Kidney epithelial cell (primary cell): ENCODE data around the gene BIRC7. TPM values are rescaled to one million over a fixed set of nuclear protein-coding genes. Genes with fewer than 3 reads are reported as not detected.

ENCODE experiments used
- DNase-seq: peaks from one replicate; pipeline ENCODE4 v3.0.0-alpha.2; 2010; ENCODE audit warnings: low read depth
- H3K27me3 ChIP-seq: 2 replicates; pipeline ENCODE4 v1.6.0; 2011; ENCODE audit warnings: low read length; ENCODE audit not compliant: control insufficient read depth, insufficient read depth
- H3K36me3 ChIP-seq: 2 replicates; pipeline ENCODE4 v1.5.1; 2011; ENCODE audit warnings: low read length; ENCODE audit not compliant: control insufficient read depth, insufficient read depth
- H3K4me3 ChIP-seq: 2 replicates; pipeline ENCODE4 v1.5.1; 2011; ENCODE audit warnings: low read depth, mild to moderate bottlenecking, control low read depth, low read length
- CTCF ChIP-seq: IDR thresholded peaks from 2 replicates; pipeline ENCODE4 v1.5.1; 2011; ENCODE audit warnings: mild to moderate bottlenecking, moderate library complexity, low read length, control low read depth, inconsistent platforms; ENCODE audit not compliant: insufficient read depth, poor library complexity, severe bottlenecking
- total RNA-seq: library from RNA; depleted of rRNA; stranded (reverse); fragments of >200 nt; gene quantifications from 2 replicates; pipeline ENCODE4 v1.2.3, GENCODE V29; 2015

The BIRC7 gene
- total RNA-seq, 1 donor from 2014 or later, result 12.8 TPM

GRCh38 chr20:63202021-63202420 is 33.7 kb upstream of the BIRC7 start:
- Histone ChIP-seq H3K27me3 (no peaks in the 10 kb centered on the region), H3K4me3 (no peak overlapping the region), H3K36me3 (peaks cover 2% of the 10 kb centered on the region)
- DNase-seq, result no peak
- no peak for TF ChIP-seq CTCF

GRCh38 chr20:63202811-63203526 is 32.7 kb upstream of the BIRC7 start:
- no peak overlapping the region for H3K4me3 ChIP-seq

GRCh38 chr20:63204362-63204761 is 31.3 kb upstream of the BIRC7 start:
- no peak for DNase-seq
- H3K36me3 ChIP-seq, result peaks cover 5% of the 10 kb centered on the region
- TF ChIP-seq CTCF, result no peak
- H3K4me3 ChIP-seq, result no peak overlapping the region
- H3K27me3 ChIP-seq, result no peaks in the 10 kb centered on the region

More at GRCh38 chr20:63202811-63203526, 32.7 kb upstream of the BIRC7 start:
- peaks cover 2% of the 10 kb centered on the region for H3K36me3 ChIP-seq
- no peak for TF ChIP-seq CTCF
- DNase-seq, result no peak
- no peaks in the 10 kb centered on the region for H3K27me3 ChIP-seq

- no peaks in the 10 kb centered on the region for H3K27me3 ChIP-seq
- H3K36me3 ChIP-seq, result peaks cover 6% of the 10 kb centered on the region
- DNase-seq, result no peak
- TF ChIP-seq CTCF, result no peak
- H3K4me3 ChIP-seq, result no peak overlapping the region
These were observed 29.8 kb upstream of the BIRC7 start for GRCh38 chr20:63205896-63206295.

- no peak overlapping the region for H3K4me3 ChIP-seq
- no peak for TF ChIP-seq CTCF
- peak; percentile 71 for DNase-seq
- H3K36me3 ChIP-seq, result peaks cover 8% of the 10 kb centered on the region
- no peaks in the 10 kb centered on the region for H3K27me3 ChIP-seq
These were observed 28.8 kb upstream of the BIRC7 start for GRCh38 chr20:63206878-63207277.
